ES-I3 (cell line): Measurements from ENCODE around the gene CUL5.

Experiments used
- H3K36me3 ChIP-seq: 2 replicates; pipeline ENCODE4 v1.6.1; 2013; ENCODE audit warnings: mild to moderate bottlenecking, low read length, control low read depth, moderate library complexity; ENCODE audit not compliant: insufficient read depth
- H3K4me1 ChIP-seq: 2 replicates; pipeline ENCODE4 v1.6.1; 2013; ENCODE audit warnings: mild to moderate bottlenecking, control low read depth, low read length; ENCODE audit not compliant: insufficient read depth
- H3K9ac ChIP-seq: 2 replicates; pipeline ENCODE4 v1.6.1; 2013; ENCODE audit warnings: low read depth, mild to moderate bottlenecking, low read length, moderate library complexity
- H3K9me3 ChIP-seq: 2 replicates; pipeline ENCODE4 v1.6.1; 2013; ENCODE audit warnings: mild to moderate bottlenecking, low read length, moderate library complexity; ENCODE audit not compliant: control insufficient read depth, insufficient read depth

Gene CUL5

DNA sequence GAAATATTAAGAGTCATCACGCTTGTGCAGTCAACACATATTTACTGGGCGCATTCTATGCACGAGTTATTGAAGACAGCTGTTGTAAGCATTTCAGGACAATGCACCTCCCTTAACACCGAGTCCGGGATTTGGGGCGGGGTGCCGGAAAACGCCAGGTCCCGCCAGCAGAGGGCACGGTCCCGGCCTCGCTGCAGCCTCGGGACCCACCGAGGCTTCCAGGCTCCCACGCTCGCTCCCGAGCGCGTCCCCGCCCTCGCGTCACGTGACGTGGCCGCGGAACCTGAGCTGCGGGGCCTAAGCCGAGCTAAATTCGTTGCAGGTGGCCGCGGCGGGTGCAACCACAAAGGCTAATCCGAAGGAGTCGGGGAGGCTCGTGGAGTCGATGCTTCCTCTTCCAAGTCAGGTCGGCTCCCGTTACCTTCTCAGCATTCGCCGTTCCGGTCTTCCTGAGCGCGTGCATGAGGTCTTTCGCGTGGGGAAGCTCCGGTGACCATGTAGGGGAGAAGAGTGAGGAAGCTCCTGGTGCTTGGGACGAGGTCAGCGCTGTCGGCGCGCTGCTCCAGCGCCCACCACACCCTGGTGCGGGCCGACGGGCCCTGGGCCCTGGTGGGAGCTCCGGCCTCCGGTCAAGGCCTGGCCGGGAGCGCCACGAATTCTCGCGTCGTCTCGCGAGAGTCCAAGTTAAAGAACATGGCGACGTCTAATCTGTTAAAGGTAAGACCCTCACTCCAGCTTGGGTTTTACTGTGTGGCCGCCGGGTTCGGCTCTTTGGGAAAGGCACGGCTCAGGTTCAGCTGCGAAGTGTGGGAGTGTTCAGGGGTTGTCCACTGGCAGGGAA, at the start of gene CUL5:
Gene CUL5 (plus strand): TSS at position 243 of the 841 bp plus-strand sequence. CDS start 451 bp downstream, at position 694.
- Histone ChIP-seq H3K9me3 (no peaks in the 10 kb centered on the region), H3K4me1 (peaks cover 4% of the 10 kb centered on the region; the same call in 1 of the 2 replicates), H3K36me3 (no peaks in the 10 kb centered on the region), H3K9ac (peak within 1 kb of the TSS; percentile 96)

DNA sequence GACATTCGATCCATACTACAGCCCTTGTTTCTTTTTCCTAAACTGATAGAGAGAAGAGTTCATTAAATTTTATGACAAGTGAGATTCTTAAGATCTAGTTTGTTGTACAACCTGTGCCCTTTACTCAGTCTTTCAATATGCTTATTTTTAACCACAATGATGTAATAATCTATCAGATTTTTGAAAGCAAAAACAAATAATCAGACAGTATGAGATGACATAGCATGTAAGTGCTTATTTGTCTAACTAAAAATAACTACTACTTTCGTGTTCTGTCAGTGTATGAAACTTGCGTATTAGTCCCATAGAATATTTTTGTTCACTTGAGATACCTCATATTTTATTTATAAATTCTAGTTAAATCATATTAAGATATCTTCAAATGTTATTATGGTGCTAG, 47.2 kb upstream of the CUL5 start:
- no peaks in the 10 kb centered on the region for H3K36me3 ChIP-seq
- H3K9ac ChIP-seq, result no peak overlapping the region

DNA sequence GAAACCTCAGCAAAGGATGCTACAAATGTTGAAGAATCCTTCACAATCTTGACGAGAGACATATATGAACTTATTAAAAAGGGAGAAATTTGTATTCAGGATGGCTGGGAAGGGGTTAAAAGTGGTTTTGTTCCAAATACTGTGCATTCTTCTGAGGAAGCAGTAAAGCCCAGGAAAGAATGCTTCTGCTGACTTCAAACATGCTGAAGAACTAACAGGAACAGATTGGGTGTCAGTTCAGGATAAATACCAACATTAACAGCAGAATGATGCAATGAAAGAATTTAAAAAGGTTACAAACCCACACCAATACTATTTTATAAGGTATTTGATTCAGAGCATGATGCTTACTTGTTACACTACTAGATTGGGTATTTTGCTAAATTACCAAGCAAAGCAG, 46.5 kb upstream of the CUL5 start:
- Histone ChIP-seq H3K36me3 (no peaks in the 10 kb centered on the region), H3K4me1 (no peaks in the 10 kb centered on the region), H3K9me3 (no peaks in the 10 kb centered on the region), H3K9ac (no peak overlapping the region)

More for the DNA sequence above, 47.2 kb upstream of the CUL5 start:
- H3K4me1 ChIP-seq, result no peaks in the 10 kb centered on the region
- H3K9me3 ChIP-seq, result no peaks in the 10 kb centered on the region

DNA sequence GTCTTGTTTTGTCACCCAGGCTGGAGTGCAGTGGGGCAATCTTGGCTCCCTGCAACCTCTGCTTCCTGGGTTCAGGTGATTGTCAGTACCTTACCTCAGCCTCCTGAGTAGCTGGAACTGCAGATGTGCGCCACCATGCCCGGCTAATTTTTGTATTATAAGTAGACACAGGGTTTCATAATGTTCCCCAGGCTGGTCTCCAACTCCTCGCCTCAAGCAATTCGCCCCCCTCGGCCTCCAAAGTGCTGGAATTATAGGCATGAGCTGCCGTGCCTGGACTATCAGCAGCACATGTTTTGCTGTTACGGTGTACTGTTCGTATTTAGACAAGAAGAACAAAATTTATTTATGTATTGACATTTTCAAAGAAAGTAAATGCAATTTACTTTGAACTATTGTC, 45.6 kb upstream of the CUL5 start:
- Histone ChIP-seq H3K36me3 (no peaks in the 10 kb centered on the region), H3K4me1 (no peaks in the 10 kb centered on the region), H3K9me3 (no peaks in the 10 kb centered on the region), H3K9ac (no peak overlapping the region)

DNA sequence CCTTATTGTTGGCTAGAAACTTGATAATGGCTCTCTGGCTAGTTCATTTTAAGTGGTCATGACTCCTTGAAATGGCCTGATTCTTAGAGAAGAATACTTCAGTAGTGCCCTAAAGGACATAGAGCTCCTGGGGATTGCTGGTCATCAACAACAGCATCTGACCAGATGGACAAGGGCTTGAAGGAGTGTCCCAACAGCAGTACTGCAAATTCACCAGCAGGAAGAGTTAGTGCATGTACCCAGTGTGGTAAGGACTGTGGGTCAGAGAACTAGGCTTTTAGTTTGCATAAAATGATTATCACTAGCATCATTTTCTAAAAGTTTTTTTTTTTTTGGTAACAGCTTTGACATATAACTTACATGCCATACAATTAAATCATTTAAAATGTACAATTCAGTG, 39.5 kb upstream of the CUL5 start:
- H3K9me3 ChIP-seq, result no peaks in the 10 kb centered on the region
- H3K36me3 ChIP-seq, result no peaks in the 10 kb centered on the region
- H3K4me1 ChIP-seq, result no peaks in the 10 kb centered on the region
- H3K9ac ChIP-seq, result no peak overlapping the region

DNA sequence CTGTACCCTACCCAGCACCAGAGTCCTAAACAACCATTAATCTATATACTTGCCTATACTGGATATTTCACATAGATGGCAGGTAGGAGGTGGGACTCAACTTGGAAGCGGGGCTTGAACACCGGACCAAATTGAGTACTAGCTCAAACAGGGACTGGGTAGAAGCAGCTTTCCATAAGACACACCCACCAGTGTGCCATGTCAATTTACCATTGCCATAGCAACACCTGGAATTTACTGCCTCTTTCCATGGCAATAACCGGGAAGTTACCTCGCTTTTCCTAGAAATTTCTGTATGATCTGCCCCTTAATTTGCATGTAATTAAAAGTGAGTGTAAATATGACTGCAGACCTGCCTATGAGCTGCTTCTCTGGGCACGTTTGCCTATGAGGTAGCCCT, 38.6 kb upstream of the CUL5 start:
- H3K36me3 ChIP-seq, result no peaks in the 10 kb centered on the region
- H3K9ac ChIP-seq, result no peak overlapping the region
- H3K9me3 ChIP-seq, result no peaks in the 10 kb centered on the region
- H3K4me1 ChIP-seq, result no peaks in the 10 kb centered on the region

DNA sequence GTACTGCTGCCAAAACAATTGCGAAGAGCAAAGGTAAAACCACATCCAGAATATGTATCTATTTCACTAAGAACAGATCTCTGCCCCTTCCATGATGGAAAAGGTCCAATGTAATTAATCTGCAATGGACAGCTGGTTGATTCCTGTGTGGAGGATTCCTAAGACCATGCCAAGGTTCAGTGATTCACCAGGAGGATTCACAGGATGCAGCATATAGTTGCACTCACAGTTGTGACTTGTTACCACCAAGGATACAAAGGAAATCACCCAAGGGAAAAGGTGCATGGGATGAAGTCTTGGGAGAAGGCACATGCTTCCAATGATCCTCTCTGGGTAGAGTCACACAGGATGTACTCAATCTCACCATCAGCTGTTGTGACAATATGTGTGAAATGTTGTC, 35.1 kb upstream of the CUL5 start:
- Histone ChIP-seq H3K36me3 (no peaks in the 10 kb centered on the region), H3K9me3 (no peaks in the 10 kb centered on the region), H3K4me1 (no peaks in the 10 kb centered on the region), H3K9ac (no peak overlapping the region)

DNA sequence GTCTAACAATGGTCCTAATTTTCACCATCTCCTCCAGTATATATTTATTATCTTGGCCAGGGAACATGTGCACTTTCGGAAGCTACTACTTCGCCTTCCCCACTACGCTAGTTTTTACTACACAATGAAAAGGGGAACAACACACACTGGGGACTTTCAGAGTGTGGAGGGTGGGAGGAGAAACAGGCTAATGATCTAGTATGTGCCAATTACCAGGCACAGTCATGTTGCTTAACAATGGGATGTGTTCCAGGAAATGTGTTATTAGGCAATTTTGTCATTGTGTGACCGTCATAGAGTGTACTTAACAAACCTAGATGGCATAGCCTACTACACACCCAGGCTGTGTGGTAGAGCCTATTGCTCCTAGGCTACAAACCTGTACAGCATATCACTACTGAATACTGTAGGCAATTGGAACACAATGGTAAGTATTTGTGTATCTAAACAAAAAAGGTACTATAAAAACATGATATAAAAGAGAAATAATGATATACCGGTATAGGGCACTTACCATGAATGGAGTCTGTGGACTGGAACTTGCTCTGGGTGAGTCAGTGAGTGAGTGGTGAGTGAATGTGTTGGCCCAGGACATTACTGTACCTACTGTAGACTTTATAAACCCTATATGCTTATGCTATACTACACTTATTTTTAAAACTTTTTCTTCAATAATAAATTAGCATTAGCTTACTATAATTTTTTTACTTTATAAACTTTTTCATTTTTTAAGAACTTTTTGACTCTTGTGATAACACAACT, 20.1 kb upstream of the CUL5 start:
- Histone ChIP-seq H3K4me1 (peaks cover 12% of the 10 kb centered on the region), H3K9me3 (no peaks in the 10 kb centered on the region), H3K36me3 (no peaks in the 10 kb centered on the region), H3K9ac (no peak overlapping the region)

DNA sequence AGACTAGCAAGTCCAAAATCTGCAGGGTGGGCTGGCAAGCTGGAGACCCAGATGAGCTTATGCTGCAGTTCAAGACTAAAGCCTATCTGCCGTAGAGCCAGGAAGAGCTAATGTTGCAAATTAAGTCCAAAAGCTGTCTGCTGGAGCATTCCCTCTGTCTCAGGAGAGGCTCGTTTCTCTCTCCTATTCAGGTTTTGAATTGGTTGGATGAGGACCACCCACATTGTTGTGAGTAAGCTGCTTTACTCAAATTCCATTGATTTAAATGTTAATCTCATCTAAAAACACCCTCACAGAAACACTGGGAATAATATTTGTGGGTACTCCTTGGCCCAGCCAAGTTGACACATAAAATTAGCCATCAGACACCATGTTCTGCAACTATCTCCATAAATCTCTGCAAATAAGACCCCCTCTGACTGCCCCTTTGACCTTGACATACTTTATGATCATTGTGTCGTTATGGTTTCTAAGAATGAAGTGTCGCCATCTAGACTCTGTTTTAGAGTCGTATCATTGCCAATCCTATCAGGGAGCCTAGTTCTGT, 16.8 kb upstream of the CUL5 start:
- Histone ChIP-seq H3K9me3 (no peaks in the 10 kb centered on the region), H3K4me1 (peaks cover 12% of the 10 kb centered on the region), H3K9ac (no peak overlapping the region), H3K36me3 (no peaks in the 10 kb centered on the region)

DNA sequence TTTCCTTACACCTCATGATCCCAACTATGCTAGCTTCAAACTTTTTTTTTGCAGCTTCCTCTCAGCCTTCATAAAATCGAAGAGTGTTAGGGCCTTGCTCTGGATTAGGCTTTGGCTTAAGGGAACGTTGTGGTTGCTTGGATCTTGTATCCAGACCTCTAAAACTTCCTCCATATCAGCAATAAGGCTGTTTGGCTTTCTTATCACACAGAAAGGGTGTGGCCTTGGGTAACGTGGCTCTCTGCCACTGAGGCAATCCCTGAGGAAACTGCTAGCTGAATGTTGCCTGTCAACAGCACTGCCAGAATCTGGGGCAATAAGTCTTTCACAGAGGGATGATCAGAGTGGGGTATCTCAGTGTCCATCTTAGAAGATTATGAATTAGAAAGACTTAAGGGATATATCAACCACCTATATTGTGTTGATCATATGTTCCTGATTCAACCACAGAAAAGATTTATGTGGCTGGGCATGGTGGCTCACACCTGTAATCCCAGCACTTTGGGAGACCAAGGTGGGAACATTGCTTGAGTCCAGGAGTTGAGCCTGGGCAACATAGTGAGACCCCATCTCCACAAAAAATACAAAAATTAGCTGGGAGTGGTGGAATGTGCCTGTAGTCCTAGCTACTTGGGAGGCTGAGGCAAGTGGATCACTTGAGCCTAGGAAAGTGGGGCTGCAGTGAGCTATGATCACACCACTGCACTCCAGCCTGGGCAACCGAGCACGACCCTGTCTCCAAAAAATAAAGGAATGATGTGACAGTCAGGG, 12.5 kb upstream of the CUL5 start:
- Histone ChIP-seq H3K9ac (no peak overlapping the region), H3K4me1 (peaks cover 12% of the 10 kb centered on the region), H3K9me3 (no peaks in the 10 kb centered on the region), H3K36me3 (no peaks in the 10 kb centered on the region)

DNA sequence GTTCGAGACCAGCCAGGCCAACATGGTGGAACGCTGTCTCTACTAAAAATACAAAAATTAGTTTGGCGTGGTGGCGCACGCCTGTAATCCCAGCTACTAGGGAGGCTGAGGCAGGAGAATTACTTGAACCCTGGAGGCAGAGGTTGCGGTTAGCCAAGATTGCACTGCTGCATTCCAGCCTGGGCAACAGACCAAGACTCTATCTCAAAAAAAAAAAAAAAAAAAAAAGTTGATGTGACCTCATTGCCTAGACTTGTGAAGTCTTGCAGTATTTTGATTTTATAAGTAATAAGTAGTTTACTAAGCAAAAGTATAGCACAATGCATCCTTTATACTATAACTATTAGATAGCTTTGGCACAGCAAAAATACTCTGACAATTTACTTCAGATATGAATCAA, 9.9 kb upstream of the CUL5 start:
- Histone ChIP-seq H3K9me3 (no peaks in the 10 kb centered on the region), H3K9ac (no peak overlapping the region), H3K4me1 (no peaks in the 10 kb centered on the region), H3K36me3 (no peaks in the 10 kb centered on the region)

DNA sequence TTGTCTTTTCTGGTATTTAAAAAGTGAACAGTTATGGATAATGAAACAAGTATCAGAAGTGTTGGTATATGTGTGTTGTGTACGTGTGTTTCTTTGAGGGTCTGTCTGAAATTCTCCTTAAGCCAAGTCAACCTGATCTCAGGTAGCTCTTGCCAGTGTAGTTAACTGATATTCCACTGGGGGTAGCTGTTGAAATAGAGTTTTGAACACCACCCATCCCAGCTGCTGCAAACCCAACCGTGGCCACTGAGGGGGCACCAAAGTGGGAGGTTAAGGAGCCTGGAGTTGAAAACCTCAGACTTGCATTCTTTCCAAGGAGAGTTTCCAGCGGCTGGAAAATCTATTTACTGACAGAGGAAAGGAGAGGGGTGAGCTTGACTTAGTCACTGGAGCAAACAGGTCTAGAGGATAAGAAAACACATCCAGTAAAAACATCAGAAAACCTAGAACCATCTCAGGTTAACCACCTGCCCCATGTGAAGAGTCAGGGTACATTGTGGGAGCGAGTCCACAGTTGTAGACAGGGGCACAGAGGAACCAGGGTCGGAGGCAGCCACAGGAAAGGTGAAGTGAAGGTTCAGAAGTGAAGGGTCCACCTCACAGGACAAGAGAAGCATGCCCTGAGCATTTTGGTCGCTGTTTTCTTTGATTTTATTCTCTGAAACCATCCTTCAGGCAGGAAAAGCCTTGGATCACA, 8.8 kb upstream of the CUL5 start:
- Histone ChIP-seq H3K4me1 (peaks cover 4% of the 10 kb centered on the region; the same call in 1 of the 2 replicates), H3K9me3 (no peaks in the 10 kb centered on the region), H3K9ac (no peak overlapping the region), H3K36me3 (no peaks in the 10 kb centered on the region)

DNA sequence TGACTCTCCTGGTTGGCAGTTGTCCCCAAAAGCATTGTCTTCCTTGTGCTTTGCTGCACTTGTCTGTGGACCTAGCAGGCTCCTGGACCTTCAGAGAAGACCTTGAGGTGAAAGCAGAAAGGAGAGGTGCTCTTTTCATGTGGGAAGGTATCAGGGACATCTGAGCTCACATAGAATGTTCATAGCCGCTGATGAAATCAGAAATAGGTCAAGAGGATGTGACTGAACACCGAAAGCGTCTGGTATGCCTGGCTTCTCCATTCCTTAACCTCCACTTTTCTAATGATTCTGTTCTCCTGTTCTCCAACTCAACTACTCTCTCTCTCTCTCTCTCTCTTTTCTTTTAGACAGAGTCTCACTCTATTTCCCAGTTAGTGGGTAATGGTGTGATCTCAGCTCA, 6.2 kb upstream of the CUL5 start:
- Histone ChIP-seq H3K36me3 (no peaks in the 10 kb centered on the region), H3K4me1 (peaks cover 4% of the 10 kb centered on the region; the same call in 1 of the 2 replicates), H3K9me3 (no peaks in the 10 kb centered on the region), H3K9ac (no peak overlapping the region)

DNA sequence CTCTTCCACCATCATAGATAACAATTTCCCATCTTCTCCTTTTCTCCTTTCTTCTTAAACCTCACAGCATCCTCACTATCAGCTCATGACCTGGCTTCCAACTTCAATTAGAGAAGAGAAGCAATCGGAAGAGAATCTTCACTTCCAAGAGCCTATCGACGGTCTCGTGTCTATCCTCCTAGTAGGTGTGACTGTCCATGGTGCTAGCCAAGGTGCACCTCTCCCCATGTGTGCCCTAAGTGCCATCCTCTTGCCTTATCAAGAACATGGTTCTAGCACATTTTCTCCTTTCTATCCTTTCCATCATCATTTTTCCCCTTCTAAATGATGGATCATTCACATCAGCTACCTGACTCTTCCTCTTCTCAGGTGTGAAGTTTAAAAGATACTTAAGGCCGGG, 5.1 kb upstream of the CUL5 start:
- no peaks in the 10 kb centered on the region for H3K36me3 ChIP-seq
- no peak overlapping the region for H3K9ac ChIP-seq
- H3K4me1 ChIP-seq, result peaks cover 4% of the 10 kb centered on the region; the same call in 1 of the 2 replicates
- H3K9me3 ChIP-seq, result no peaks in the 10 kb centered on the region
